ENCODE measurements around the gene PYHIN1. TPM values are rescaled to one million over a fixed set of nuclear protein-coding genes. Genes with fewer than 3 reads are reported as not detected.

The PYHIN1 gene
- total RNA-seq: 0.48 TPM in 1 of 2 replicates, not detected in the other

GRCh38 chr1:158931055-158931737 lies at the start of gene PYHIN1:
Gene PYHIN1 (plus strand): TSS chr1:158931552. CDS start chr1:158936911, 5,359 bp downstream.

GRCh38 chr1:159009704-159010361 lies 78.5 kb downstream of the PYHIN1 start, which contains the start of gene IFI16:
Gene IFI16 (plus strand): TSS chr1:159009907. CDS start chr1:159014681, 4,774 bp downstream.

Other genes starting within 250 kb of the PYHIN1 start
- not detected in 2 replicates for gene SPTA1, start 244.8 kb upstream of the PYHIN1 start, total RNA-seq
- gene OR6K2, start 230.9 kb upstream of the PYHIN1 start, total RNA-seq: not detected in 2 replicates
- under 0.01 TPM in 1 of 2 replicates, not detected in the other for gene OR6K3, start 210.8 kb upstream of the PYHIN1 start, total RNA-seq
- gene OR6K6, start 176.8 kb upstream of the PYHIN1 start, total RNA-seq: not detected in 2 replicates
- gene OR6N1, start 159.4 kb upstream of the PYHIN1 start, total RNA-seq: not detected in 2 replicates
- gene OR6N2, start 150.3 kb upstream of the PYHIN1 start, total RNA-seq: not detected in 2 replicates
- not detected in 2 replicates for gene MNDA, start 100.2 kb upstream of the PYHIN1 start, total RNA-seq
- gene IFI16, start 78.4 kb downstream of the PYHIN1 start, total RNA-seq: 31.6 and 65.9 TPM in 2 replicates
- gene AIM2, start 145.2 kb downstream of the PYHIN1 start, total RNA-seq: not detected in 2 replicates
- not detected in 2 replicates for gene CADM3, start 240.1 kb downstream of the PYHIN1 start, total RNA-seq

Data from tracheal epithelial cell (primary cell).